HG03558 (cell line): Measurements from ENCODE around the gene ABTB1.

ENCODE experiments used
- ATAC-seq: cut with Tn5 transposase; IDR thresholded peaks from one replicate; pipeline ENCODE4 v1.9.1; 2021; ENCODE audit warnings: moderate number of reproducible peaks; ENCODE audit not compliant: unreplicated experiment; ENCODE audit errors: extremely low read depth

ABTB1 gene

DNA sequence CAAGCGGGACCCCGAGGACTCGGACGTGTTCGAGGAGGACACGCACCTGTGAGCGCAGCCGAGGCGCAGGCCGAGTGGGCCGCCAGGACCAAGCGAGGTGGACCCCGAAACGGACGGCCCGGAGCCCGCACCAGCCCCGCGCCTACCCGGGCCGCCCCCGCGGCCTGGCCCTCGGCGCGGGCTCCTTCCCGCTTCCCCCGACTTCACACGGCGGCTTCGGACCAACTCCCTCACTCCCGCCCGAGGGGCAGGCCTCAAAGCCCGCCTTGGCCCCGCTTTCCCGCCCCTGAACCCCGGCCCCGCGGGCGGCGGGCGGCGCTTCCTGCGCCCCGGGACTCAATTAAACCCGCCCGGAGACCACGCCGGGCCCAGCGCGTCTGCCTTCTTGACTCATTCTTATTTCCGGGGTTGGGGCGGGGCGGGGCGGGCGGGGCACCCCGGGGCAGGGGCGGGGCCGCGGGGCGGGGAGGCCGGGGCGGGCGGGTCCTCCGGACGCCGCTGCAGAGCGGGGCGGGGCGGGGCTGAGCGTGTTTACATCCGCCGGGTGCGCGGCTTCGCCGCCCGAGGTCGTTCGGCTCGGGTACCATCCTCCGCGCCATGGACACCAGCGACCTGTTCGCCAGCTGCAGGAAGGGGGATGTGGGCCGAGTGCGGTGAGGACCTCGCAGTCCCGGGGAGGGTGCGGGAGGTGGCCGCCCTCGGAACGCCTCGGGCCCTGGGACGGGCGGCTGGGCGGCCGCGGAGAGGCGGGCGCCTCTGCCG, at the start of gene ABTB1:
Gene ABTB1, plus strand, starts transcription at position 524 of the 762 bp plus-strand sequence. Its CDS starts 74 bp downstream, at position 598.
- ATAC-seq: no peak

DNA sequence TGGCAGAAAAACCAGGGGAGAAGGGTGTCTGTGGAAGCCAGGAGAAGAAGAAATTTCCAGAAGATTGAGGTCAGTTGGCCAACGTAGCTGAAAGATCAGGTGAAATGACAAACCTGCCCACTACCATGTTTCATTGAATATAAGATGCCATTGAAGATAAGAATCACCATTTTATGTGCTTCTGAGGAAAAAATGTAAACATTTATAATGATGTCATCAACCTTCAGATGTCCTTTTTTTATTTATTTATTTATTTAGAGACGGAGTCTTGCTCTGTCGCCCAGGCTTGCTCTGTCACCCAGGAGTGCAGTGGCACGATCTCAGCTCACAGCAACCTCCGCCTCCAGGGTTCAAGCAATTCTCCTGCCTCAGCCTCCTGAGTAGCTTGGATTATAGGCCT, 48.7 kb upstream of the ABTB1 start:
- no peak for ATAC-seq

DNA sequence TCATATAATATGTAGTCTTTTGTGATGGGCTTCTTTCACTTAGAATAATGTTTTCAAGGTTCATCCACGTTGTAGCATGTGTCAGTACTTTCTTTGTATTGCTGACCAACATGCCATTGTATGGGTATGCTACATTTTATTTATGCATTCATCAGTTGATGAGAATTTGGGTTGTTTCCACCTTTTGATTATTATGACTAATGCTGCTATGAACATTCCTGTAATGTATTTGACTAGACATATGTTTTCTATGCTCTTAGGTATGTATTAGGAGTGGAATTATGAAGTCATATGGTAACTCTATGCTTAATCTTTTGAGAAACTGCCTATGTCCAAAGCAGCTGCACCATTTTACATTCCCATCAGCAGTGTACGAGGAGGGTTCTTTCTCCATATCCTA, 46.9 kb upstream of the ABTB1 start:
- no peak for ATAC-seq

DNA sequence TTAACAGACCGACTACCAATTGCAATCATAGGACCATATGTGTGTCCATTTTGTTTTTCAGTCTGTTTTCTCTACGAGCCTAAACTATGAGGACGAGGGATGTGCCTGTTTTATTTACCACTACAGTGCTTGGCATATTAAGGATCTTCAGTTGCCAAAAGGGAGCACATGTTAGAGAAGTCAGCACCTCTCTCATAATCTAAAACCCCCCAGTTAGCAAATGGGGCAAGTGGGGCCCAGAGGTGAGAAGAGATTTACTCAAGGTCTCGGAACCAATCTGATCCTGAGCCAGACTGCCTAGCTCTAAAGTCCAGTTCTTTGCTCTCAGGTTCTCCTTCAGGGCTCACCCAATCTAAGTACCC, 44.3 kb upstream of the ABTB1 start:
- no peak for ATAC-seq

DNA sequence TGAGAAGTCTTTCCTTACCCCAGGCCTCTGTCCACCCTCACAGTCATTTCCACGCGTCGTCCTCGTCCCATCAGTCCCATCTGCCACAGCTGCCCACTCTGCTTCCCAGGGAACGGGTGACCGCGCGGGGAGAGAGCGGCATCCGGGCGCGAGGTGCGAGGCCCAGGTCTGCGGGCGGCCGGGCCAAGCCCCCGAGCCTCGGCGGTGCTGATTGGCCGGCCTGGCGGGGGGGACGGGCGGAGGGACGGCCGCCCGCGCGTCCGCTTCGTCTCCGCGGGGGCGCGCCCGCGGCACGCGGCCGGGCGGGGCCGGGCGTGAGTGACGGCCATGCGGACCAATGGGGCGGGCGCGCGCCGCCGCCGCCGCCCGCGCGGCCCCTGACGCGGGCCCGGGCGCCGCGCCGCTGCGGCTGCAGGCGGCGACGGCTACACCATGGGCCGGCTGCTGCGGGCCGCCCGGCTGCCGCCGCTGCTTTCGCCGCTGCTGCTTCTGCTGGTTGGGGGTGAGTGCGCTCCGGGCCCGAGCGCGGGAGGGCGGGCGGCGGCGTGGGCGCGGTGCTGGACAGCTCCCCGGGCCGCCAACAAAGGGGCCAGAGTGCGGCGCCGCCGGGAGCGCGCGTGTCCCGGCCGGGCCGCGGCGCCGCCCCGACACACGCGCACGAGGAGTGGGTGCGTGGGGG, 43.8 kb upstream of the ABTB1 start, which contains the start of gene PODXL2:
Gene PODXL2, plus strand, starts transcription at position 398 of the 679 bp plus-strand sequence. Its CDS starts 35 bp downstream, at position 433.
- no peak for ATAC-seq

DNA sequence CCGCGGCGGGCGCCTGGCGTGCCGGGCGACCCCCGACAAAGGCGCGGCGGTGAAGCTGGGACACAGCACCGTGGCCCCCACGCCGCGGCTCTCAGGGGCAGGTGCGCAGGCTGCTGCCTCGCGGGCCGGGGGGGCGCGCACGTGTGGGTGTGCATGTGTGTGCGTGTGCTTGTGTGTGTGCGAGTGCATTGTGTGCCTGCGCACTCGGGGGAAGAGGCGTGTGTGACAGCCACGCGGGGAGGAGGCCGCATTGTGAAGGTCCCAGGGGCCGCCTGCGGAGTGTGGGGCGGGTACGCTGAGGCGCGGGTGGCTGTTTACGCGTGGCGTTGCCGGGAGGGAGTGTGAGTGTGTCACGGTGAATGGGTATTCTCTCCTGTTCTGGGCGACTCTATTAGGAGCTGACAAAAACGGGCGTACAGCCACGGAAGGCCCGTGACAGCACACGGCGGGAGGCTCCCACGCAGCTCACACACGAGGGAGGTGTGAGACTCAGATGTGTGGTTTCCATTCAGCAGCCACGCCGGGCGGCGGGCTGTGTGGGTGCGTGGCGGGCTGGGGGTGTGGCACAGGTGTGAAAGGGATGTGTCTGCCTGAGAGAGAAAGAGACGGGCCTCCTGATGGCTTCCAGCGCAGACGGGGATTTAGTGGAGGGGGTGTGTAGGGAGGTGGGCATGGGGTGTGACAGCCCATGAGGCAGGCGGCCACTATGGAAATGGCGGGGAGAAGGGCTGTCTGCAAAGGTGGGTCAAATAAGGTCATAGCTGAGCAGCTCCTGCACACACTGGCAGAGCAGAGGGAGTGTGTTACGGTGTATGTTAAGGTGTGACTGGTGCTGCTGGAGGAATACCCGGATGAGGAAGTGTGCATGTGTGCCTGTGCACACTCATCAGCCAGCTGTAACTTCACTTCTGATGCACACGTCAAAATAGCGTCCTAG, 43.0 kb upstream of the ABTB1 start:
- ATAC-seq: no peak

DNA sequence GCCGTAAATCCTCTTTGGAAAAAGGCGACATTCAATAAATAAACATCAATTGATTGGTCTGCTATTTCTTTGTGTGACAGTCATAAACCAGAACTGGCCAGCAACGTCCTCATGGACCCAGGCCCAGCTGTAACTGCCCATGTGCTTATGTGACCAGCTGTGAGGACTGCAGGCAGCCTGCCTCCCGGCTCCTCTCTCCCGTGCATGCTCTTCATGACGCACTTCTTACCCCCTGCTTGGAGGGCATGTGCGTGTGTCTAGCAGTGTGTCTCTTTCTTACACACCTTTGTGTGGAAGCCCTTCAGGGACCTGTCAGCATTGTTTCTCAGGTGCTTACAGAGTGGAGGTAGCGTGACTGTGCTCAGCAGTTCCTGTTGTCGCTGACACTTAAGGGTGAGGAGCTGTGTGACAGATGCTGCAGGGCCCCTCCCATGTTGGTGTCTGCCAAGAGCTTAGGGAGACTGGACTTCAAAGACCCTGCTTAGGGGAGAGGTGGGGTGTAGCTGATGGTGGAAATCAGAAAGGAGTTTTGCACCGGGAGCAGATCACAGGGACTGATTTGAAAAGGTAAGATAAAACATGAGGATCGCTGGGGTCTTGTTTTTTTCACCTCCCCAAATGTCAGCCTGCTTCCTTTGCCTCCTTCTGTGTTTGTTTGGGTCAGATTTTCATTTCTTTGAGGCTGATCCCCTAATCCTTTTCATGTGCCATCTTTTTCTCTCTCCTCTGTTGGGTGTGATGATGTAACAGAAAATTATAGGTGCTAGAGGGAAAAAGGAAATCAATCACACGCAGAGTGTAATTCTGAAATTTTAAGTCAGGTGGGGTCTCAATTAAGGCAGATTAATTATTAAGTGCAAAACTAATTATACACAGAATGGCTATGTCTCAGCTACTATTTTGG, 41.7 kb upstream of the ABTB1 start:
- no peak for ATAC-seq

DNA sequence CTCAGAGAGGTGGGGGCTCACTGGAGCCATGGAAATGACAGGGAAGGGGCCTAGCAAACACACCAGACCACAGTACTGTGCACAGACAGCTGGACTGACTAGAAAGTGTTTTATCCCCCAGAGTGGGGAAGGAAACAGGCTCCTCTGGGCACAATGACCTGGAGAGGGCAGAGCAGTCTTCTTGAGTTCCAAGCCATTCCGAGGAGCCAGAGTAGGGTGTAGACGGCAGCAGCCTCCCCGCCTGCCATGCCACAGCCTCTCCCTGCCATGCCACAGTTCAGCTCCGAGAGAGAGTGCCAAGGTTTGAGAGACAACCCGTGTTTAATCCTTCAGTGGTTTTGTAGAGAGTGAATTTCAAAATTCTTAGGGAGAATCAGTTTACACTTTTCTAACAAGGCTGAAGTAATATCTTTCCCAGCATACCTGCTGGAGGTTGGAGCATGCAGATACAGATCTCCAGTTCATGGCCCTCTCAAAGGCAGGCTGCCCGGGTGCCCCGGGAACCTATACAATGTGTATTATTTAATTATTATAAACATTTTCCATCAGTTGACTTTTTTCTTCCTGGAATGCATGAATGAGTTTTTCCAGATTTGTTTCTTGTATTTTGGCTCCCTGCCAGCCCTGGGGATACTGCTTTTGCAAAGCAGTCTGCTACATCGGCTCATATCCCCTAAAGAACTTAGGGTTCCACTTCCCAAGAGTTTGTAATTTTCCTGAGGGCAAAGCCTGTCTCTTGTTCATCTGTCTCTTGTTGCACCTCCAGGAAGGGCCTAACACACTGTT, 40.5 kb upstream of the ABTB1 start:
- no peak for ATAC-seq

DNA sequence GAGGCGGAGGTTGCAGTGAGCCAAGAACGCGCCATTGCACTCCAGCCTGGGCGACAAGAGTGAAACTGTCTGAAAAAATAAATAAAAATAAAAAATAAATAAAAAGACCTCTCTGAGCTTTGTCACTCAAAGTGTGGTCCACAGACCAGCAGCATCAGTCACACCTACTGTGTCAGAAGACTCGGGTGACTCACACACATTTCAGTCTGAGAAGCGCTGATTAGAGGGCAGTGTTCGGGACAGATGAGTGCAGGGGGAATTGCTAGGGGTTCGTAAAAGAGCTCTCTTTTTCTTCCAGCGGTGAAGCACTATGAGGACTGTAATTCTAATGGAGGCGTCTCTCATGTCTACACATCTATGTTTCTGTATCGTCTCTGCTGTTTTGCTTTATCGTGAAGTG, 38.1 kb upstream of the ABTB1 start:
- no peak for ATAC-seq

DNA sequence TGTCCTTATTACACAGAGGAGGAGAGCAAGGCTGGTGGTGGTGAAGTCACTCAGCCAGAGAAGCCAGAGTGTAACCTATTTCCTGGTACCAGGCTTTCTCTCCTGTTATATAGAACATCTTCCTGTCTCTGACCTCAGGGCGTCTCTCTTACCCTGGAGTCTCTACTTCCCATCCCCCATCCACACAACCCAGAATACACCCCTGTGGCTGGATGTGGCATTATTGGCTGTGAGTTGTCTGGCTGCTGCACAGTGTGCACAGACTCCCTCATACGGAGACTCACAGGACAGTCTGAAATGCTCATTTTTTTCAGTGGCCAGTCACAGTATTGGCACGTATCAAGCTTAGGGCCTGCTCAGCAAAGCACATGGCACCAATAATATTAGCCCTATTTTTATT, 35.2 kb upstream of the ABTB1 start:
- no peak for ATAC-seq

DNA sequence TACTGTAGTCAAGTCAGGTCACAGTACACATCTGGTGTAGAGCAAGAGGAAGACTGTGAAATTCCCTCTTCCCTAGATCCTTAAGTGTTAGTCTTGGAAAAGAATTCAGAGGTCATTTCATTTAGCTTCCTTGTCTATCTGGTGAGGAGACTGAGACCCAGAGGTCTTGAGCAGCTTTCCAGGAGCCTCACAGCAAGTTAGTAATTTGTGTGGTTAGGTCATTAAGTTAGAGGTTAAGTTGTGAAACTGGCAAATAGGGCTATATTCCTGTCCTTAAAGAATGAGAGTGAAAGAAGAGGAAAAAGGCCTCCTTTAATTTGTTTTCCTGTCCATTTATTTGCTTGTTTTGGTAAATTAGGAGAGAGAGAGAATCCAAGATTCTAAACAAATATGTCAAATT, 34.8 kb upstream of the ABTB1 start:
- ATAC-seq: no peak

DNA sequence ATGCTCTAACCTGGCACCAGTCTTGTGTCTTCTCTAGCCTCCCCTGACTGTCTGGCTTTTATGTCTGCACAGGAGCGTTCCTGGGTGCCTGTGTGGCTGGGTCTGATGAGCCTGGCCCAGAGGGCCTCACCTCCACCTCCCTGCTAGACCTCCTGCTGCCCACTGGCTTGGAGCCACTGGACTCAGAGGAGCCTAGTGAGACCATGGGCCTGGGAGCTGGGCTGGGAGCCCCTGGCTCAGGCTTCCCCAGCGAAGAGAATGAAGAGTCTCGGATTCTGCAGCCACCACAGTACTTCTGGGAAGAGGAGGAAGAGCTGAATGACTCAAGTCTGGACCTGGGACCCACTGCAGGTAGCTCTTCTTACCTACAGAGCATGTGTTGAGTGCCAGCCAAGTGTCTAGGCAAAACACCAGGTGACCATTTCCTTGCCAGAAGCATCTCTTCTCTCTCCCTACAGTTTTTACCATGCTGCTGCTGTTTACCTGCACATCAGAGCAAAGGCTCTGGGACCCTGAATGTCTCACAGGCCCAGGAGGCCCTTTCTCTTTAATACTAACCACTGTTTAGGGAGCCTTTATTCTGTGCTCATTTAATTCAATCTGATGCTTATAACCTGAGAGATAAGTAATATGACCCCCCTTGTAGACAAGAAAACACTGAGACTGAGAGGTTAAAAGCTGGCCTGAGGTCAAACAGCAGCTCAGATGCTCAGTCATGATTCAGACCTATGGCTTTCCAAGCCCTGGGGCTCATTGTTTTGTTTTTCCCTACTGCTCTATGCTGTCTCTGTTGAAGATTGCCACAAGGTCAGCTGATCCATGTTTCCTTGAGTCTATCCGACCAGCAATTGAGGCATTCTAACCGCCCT, 33.3 kb upstream of the ABTB1 start:
- ATAC-seq: no peak

DNA sequence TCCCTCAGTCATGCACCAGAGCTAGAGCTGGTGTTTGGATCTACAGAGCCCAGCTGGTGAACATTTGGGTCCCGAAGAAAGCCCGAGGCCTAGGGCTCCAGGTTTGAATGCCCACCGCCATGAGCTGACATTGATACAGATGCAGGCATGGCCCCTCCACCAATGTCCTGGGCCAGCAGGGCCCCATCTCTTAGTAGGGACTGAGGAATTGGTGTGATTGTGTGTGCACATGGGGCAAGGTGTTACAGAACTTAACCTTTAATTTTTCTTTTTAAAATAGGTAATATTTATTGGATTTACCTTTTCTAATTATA, 32.8 kb upstream of the ABTB1 start:
- ATAC-seq: no peak

DNA sequence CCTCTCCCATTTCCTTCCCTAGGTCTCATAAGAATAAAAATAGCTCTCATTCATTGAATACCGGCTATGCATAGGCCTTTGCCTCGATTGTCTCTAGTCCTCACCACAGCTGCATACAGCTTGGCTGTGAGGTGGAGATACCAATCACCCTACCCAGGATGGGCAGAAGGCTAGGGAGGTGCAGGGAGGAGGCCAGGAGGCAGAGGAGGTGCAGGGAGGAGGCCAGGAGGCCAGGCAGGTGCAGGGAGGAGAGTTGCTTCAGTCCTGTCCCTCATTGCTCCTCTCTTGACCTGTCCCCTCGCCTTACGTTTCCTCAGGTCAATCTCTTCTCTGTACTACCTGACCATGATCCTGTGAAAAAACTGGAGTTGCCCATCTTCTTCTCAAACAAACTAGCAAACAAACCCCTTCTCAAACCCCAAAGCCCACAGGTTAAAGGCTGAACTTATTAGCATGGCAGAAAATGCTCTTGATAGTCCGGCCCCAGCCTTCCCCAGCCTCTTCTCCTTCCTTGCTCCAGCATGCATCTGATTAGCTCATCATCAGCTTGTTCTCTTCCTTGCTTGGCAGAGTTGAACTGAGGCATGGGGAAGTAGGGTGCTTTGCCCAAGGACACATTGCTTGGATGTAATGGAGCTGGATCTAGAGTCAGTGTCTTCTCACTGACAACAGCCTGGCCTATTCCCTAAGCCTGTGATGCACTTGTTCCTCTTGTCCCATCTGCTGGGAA, 27.9 kb upstream of the ABTB1 start:
- ATAC-seq: no peak

DNA sequence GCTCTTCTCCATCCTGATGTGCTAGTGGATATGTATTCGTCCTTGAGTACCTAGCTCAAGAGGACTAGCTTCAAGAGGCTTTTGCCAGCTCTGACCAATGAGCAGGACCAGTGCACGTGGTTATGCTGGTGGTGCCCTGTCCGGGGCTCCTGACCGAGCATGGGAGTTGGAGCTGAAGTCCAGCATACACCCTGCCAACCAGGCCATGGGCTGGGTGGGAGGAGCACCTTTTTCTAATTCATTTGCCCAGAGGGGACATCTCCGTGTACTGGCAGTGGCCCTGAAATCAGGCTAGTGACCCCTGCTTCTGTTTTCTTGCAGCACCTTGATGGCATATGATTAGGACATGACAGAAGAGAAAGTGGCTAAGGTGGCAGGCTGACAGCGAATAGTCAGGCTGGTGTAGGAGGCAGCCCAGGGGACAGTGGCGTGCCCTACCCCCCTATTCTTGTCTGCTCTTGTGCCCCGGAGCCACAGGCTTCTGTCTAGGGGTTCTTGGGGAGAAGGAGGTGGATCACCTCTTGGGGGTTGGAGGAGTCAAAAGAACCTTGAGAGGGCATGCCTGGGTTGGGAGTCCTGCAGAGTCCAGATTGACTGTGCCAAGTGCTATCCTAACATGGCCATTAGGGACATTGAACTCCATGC, 27.3 kb upstream of the ABTB1 start:
- no peak for ATAC-seq

DNA sequence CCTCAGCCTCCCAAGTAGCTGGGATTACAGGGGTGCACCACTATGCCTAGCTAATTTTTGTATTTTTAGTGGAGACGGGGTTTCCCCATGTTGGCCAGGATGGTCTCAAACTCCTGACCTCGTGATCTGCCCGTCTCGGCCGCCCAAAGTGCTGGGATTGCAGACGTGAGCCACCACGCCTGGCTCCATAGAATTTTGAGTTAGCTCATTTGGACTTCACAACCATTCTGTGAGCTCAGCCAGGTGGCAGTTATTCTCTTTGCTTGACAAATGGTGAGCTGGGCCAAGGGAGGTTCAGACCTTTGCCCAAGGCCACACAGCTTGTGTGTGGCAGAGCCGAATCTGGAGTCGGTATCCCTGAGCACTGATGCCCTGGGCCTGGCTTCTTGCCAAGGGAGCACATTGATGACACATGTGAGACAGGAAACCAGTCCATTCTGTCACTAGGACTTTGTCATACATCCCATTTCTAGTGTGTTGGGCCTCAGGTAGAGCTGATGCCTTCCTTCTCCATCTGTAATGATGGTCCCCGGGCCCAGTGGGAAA, 26.2 kb upstream of the ABTB1 start:
- ATAC-seq: no peak
